Stimulated activated CD4-positive, alpha-beta T cell treated with anti-CD3 and anti-CD28 coated beads, Interleukin-4, amount 100 ng/mL, for 48 hours (primary cell): ENCODE results near the gene AGER.
"Not testable (repeated sequence)": the region's sequence is repeated elsewhere in the genome, so short reads cannot be mapped to it uniquely, and the experiment has no call there.

Source experiments
- DNase-seq, 2 donors: peaks; one replicate each; pipeline ENCODE4 v3.0.0-alpha.2; 2020; ENCODE audit warnings: low read depth in 2 of 2

AGER gene

DNA sequence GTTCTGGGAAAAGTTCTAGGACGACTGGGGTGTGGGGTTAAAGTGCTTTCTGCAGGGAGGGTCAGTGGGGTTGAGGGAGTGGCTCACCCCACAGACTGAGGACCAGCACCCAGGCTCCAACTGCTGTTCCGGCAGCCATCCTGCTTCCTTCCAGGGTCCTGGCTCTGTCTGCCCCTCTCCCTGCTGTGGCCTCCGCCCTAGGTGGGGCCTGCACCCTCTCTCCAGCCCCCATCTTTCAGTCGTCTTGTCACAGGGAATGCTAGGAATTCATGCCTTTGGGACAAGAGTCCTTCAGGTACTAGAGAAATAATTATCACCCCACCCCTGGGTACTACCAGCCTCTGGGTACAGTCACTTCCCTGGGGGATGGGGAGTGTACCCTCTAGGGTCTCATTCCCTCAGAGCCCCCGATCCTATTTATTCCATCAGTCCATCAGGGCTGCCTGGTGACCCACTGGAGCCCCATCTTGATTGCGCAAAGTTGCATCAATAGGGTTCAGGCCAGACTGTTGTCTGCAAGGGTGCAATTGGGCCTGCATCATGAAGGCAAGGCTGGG, at the start of gene AGER:
TSS of gene AGER (minus strand) at position 170 of the 557 bp plus-strand sequence. CDS start at position 139, 31 bp downstream.
- DNase-seq = no peak

DNA sequence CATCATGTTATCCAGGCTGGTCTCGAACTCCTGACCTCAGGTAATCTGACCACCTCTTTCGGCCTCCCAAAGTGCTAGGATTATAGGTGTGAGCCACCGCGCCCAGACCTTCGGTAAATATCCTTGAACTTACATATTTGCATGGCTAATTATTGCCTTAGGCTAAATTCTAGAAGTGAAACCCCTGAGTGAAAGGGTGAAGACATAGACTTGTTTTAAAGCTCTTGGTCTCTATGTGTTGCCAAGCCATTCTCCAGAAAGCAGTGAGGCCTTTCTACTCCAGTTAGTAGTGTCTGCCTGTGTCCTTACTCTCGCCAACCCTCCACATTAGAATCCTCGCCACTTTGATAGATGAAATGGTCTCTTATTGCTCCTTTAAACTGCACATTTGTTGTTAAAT, 42.4 kb upstream of the AGER start:
- DNase-seq = no peak

DNA sequence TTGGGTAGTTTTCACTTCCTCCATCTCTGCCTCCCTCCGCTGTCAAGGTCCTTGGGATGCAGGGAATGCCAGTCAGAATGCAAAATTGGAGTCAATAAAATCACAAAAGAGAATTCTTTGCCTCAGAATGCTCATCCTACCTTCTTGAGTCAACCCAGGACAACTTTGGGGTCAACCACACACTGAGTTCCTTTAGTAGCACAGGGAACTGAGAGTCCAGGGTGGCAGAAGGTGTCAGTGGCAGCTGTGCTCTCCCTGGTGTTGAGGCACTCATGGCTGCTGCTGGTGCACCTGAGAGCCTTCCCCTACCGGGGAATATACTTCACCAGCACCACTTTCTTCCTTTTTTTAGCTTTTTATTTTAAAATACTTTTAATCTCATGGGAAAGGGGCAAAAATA, 40.6 kb upstream of the AGER start:
- no peak for DNase-seq

DNA sequence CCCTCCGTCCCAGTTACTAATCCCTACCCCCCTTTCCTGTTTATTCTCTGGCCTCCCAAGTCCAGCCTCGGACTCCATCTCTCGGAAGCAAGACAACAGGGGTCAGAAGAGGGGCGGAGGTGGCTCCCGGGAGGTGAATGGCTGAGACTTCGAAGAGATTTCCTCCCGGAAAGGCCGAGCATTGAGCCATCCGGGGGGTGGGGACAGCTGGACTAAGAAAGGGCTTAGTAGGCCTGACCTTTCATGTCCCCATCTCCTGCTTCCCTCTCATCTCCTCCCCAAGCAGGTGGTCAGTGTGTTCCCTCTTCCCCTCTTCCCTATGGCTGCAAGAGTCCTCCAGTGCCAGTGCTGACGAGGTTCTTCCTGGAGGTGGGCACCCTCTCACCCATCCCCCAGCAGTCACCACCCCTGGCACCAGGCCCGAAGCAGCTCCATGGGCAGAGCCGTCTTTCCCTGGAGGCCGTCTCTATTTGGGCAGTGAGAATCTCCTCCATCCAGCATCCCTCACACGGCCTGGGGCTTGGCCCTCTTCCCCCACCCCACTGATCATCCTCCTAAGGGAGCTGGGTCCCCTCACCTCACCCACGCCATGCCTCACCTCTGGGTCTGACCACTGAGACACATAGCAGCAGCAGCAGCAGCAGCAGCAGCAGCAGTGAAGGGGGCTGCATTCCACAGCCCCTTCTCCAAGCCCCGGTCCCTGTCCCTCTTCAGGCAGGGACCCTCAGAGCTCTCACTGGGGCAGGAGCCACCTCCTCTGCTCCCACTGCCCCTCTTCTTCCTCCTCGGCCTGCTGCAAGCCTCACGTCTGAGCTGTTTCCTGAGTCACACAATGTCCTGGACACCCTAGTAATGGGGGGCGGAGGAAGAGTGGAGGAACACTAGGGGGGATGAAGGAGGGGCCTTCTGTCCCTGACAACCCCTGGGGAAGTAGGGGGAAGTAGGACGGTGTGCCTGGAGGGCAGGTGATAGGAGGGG, 39.5 kb upstream of the AGER start, which contains the start of gene NOTCH4:
TSS of gene NOTCH4 (minus strand) at position 810 of the 978 bp plus-strand sequence. CDS start at position 671, 139 bp downstream.
- no peak for DNase-seq

DNA sequence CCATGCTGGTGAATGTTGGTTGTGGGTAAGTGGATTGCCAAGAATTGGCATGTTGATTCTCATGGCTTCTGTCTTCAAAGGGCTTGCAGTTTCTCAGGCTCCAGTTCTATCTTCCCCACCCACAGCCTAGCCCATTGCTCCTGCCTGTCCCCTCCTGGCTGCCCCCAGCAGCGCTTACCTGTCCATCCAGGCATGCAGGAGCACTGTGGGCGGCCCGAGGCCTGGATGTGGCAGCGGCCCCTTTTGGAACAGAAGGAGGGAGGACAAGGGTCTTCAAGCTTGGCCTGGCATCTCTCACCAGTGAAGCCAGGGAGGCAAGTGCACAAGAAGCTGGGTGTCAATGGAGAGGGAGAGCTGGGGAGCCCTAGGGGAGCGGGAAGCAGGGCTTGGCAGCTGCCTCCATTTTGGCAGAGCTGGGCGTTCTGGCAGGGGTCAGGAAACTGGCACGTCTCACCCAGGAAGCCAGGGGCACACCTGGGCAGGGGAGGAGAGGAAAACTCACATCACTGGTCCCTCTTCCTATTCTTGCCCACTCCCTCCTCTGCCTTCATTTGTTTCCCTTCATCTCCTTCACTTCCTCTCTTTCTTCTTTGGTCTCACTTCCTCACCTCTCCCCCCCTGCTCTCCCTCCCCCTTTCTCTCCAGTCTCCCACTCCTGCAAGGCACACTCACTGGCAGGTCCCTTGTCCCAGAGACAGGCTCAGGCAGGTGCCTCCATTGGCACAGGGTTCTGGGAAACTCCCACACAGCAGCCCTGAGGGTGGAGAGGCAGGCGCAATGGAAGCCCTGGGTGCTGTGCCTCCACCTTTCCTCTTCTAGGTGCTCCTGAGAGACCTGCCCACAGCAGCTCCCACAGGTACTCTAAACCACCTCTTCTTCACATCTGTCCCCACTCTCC, 38.5 kb upstream of the AGER start:
- DNase-seq = no peak

DNA sequence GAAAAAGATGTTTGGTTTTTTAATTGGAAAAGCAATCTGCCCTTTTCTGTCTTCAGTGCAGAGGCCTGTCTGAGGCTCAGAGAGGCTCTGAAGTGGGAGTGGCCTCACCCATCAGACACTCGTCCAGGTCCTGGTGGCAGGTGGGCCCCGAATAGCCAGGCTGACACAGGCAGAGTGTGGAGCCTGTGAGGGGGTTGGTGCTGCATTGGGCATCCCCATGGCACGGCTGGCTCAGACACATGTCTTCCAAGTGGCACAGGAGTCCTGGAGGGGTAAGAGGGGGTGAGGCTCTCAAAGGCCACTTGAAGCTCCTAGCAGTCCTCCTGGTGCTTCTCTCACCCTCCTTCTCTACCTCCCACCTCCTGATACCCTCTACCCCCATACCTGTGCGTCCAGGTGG, 36.0 kb upstream of the AGER start:
- DNase-seq = no peak

DNA sequence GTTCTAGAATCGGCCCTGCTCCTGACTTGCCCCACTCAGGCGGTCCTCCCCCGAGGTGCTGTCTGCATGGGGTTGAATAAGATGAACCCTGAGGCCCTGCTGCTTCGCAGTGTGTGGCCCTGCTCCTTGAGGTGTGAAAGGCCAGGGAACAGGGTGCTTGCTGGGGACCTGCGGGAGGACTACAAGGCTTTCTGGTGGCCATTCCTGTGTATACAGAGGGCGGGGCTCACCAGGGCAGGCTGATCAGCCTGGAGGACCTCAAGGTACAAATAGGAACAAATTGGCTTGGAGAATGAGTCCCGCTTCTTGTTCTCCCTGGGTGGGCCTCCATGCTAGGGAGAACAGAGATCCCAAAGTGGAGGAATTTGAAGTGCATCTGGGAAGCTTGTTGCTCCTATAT, 34.1 kb upstream of the AGER start:
- no peak for DNase-seq

DNA sequence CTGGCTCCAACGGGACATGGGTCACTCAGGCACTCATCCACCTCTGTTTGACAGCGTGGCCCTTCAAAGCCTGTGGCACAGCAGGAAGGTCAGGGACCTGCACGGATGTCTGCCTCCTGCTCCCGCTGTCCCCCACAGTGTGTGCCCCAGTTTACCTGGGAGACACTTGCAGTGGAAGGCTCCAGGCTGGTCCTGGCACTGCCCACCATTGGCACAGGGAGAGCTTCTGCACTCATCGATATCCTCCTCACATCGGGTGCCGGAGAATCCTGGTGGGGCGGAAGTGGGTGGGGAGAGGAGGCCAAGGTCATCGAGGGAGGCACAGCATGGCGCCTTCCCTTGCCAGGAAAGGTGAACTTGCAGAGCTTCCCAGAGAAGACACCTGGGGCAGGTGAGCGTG, 32.9 kb upstream of the AGER start:
- no peak for DNase-seq

DNA sequence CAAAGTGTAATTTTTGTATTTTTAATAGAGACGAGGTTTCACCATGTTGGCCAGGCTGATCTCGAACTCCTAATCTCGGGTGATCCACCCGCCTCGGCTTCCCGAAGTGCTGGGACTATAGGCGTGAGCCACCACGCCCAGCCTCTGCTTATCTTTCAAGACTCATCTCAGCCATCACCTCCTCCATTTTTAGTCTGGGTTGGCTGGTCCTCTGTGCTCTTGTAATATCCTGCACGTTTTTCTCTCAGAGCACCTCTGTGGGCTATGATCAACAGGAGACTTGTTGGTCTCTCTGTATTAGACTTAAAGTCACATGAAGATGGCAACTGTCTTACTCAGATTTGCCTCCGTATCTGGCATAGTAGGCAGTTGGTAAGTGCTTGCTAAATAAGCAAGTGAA, 32.2 kb upstream of the AGER start:
- DNase-seq = no peak

DNA sequence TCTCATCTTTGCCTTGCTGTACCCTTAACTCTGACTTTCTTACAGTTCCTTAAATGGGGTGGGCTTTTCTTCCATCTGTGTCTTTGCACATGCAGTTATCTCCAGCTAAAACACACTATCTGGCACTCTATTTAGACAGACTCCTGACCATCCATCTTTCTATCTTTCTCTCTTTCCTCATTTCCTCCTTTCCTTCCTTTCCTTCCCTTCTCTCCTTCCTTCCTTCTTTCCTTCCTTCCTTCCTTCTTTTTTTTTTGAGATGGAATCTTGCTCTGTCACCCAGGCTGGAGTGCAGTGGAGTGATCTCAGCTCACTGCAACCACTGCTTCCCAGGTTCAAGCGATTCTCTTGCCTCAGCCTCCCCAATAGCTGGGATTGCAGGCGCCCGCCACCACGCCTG, 31.6 kb upstream of the AGER start:
- DNase-seq = no peak

DNA sequence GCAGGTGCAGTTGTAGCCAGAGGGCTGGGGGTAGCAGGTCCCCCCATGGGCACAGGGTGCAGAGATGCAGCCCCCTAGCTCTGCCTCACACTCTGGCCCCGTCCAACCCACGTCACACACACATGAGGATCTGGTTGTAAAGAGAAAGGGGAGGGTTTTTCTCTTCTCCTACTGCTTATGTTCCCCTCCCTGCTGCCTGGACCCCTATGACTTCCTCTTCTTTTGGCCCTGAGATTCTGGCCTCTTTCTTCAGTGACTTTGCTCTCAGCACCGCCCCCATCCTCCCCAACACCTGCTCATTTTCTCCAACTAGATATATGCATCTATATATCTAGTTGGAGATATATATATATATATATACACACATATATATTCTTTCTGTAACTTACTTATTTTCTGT, 30.1 kb upstream of the AGER start:
- no peak for DNase-seq

DNA sequence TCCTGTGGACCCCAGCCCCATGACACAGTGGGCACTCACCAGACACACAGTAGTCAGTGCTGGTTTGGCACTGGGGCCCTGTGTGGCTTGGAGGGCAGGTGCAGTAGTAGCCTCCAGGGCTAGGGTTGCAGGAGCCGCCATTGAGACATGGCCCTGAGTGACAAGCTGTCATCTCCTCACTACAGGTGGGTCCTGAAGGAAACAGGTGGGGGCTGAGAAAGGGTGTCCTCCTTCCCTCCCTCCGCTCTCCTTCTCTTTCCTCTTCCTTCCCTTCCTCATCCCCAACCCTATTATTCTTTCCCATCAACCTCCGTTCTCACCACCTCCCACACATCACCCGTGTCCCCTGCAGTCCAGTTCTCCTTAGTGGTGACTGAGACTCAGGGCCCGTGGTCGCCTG, 29.6 kb upstream of the AGER start:
- DNase-seq = no peak

DNA sequence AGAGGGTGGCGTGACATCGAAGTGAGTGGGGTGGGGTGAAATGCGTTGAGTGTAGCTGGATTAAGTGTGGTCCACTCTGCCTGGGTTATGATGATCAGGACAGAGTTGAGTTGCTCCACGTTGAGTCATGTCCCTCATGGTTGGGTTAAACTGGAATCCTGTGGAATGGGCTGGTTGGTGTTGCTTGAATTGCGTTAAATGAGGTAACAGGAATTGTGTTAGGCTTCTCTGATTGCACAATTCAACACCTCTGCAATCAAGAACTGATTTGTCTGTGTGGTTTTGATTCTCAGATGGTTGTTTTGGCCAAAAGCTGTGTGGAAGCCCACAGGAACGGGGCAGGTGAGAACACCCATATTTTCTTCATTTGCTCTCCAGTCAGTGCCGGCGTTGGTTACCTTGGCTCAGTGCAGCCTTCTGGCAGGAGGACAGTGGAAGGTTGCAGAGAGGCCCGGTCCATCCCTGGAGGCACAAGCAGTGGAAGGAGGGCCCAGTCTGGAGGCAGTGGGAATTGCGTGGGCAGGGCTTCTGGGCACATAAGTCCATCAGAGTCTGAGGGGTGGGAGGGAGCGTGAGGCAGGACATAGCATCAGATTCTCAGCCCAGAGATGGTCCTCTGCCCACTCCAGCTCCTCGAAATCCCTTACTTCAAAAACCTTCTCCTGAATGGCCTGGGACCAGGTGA, 28.2 kb upstream of the AGER start:
- no peak for DNase-seq

DNA sequence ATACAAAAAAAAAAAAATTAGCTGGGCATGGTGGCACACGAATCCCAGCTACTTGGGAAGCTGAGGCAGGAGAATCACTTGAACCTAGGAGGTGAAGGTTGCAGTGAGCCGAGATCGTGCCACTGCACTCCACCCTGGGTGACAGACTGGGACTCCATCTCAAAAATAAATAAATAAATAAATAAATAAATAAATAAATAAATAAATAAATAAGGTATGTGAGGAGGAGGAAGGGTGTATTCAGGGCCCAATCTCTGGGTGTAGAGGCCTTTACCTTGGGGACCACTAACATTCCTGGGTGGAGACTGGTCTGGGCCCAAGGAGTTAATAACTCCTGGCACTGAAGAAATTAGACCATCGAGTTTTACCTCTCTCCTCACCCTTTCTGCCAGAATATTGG, 27.4 kb upstream of the AGER start:
- DNase-seq = not testable (repeated sequence)

DNA sequence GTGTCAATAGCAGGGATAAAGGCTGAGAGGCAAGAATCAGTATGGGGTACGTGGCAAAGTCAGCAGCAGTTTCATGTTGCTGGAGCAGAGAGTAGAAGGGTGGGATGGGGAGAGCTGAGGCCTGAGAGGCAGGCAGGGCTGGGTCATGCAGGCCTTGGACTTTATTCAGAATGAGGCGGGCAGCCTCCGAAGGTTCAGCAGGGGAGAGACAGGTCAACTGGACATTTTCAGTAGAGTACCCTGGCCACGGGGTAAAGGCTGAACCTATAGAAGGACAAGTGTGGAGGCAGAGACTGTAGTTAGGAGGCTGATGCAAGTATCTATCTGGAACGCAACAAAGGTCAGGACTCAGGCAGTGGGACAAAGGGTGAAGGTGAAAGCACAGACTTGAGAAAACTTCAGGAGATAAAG, 26.1 kb upstream of the AGER start:
- no peak for DNase-seq

DNA sequence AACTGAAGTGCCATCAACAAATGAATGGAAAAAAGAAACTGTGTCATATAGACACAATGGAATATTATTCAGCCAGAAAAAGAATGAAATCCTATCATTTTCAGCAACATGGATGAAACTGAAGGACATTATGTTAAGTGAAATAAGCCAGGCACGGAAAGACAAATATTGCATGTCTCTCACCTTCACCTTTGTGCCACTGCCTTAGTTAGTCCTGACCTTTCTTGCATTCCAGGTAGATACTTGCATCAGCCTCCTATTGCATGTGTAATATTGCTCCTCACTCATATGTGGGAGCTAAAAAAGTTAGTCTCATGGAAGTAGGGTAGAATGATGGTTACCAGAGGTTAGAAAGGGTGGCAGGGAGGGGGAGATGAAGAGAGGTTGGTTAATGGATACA, 24.9 kb upstream of the AGER start:
- no peak for DNase-seq

DNA sequence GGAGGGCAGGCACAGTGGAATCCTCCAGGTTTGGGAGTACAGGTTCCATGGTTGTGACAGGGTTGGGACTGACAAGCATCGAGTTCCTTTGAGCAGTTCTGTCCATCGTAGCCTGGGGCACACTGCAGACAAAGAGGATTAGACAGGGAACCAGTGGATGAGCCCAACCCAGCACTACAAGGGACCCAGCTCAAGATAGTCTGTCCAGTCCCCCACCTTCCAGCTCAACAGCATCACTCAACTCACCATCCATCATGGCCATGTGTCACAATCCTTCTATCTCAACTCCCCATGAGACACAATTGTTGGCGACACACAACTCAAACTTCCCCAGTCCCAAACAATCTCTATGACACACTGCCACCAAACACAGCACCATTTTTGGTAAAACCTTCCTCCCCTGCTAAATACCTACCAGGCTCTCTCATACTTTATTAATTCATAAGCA, 20.2 kb upstream of the AGER start:
- DNase-seq = no peak

DNA sequence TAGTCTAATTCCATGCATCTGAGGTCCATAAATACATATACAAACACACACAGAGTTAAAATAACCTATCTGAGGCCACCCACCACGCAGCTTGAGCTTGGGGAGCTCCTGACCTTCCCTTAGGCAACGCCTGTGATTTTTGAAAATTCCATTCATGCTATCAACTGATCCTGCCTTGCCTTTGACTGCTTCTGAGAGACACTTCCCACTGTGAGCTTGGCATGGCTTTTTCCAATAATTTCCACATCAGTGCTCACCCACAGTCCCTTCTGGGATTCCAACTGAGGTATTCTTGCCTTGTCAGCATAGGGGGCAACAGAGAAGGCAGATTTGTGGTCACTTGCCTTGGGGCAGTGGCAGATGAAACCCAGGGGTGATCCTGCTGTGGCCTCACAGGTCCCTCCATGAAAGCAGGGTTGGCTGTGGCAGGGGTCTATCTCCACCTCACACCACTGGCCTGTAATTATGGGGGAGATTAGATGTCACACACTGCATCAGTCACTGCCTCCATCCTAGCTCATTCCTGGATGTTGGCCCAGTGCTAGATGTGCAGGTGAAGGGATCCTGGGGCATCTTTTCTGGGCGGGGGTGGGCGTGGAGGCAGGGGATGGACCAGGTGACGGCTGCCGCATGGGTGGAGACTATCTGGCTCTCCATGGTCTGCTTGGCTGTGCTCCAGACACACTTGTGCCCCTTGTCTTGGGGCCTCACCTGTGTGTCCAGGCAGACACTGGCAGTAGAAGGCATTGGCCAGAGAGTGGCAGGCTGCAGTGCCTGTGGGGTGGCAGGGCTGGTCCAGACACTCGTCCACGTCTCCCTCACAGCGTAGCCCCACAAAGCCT, 19.6 kb upstream of the AGER start:
- no peak for DNase-seq

DNA sequence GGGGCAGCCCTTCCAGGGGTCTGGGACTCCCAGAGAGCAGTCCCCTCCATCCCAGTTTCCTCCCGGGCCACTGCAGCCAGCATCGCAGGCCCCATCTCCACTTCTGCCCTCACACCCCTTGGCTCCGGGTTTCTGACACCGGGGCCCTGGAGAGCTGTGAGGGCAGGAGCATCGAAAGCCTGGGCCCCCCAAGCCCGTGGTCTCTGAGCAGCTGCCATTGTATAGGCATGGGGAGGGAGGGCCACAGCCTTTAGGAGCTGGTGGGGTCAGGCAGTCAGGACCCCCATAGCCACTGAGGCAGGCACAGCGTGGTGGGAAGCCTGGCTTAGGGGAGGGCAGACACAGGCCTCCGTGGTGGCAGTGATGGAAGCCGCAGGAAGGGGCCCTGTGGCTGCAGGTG, 18.1 kb upstream of the AGER start:
- no peak for DNase-seq

DNA sequence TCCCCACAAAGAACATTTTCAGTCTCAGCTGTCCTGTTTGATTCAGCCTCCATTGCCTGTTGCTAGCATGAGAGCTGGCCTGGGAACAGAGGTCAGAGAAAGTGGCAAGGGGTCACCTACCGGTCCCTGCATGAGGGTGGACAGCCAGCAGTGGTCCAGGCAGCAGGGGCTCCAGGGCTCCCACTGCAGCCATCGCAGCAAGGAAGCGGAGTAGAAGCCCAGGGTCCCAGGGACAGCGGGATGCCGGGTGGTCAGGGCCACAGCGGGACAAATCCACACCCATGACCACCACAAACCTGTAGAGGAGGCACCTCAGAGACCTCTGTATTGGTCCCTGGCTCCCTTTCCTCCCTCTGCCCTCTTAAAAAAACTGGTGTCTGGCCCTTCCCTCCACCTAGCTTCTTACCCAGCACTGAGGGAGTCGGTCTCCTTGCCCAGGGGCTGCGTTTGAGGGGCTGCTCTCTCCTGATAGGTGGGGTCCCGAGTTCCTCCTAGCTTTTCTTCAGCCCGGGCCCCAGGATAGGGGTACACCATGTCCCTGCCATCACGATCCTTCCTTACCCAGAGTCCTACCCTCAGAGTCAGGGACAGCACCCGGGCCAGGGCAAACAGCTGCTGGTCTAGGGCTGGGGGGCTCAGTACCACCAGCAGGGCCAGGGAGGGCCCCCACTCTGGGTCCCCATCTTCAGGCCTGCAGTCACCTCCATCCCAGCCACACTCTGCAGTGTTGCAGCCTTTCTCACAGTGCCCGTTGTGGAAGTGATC, 16.8 kb upstream of the AGER start:
- DNase-seq = no peak
